HG03432 (cell line): ENCODE results near the gene THAP3.
"Not testable (repeated sequence)": the region's sequence is repeated elsewhere in the genome, so short reads cannot be mapped to it uniquely, and the experiment has no call there.

Source experiments
- ATAC-seq: cut with Tn5 transposase; IDR thresholded peaks from one replicate; pipeline ENCODE4 v1.9.1; 2021; ENCODE audit warnings: mild to moderate bottlenecking, moderate library complexity; ENCODE audit not compliant: unreplicated experiment

Gene THAP3

DNA sequence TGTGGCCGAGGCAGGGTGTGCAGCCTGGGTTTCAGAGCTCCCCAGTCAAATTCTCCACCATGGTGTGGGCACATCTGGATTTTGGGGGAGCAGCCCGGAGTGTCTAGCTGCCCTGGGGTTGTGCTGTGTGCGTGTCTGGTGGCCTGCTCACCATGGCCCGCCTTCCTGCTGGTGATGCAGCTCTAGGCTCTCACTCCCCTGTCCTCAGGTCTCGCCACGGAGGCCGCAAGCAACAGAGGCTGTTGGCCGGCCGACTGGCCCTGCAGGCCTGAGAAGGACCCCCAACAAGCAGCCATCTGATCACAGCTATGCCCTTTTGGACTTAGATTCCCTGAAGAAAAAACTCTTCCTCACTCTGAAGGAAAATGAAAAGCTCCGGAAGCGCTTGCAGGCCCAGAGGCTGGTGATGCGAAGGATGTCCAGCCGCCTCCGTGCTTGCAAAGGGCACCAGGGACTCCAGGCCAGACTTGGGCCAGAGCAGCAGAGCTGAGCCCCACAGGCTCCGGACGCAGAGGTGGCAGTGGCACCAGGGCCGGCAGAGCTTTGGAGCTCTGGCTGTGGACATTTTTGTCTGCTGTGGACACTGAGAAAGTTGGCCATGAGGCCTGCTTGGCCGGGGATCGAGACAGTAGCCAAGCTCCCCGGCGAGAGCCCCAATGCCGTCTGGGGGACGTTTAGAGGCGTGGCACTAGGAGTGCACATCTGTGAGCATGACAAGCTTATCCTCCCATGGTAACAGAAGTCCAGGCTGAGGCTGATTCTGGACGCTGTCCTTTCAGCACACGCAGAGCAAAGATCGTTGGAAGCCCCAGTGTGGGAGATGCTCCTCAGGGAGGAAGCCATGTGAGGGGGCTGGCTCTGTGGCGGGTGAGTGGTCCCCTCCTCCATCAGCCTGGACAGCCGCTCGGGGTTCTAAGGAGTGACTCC lies 8.2 kb downstream of the THAP3 start:
- ATAC-seq, result no peak

DNA sequence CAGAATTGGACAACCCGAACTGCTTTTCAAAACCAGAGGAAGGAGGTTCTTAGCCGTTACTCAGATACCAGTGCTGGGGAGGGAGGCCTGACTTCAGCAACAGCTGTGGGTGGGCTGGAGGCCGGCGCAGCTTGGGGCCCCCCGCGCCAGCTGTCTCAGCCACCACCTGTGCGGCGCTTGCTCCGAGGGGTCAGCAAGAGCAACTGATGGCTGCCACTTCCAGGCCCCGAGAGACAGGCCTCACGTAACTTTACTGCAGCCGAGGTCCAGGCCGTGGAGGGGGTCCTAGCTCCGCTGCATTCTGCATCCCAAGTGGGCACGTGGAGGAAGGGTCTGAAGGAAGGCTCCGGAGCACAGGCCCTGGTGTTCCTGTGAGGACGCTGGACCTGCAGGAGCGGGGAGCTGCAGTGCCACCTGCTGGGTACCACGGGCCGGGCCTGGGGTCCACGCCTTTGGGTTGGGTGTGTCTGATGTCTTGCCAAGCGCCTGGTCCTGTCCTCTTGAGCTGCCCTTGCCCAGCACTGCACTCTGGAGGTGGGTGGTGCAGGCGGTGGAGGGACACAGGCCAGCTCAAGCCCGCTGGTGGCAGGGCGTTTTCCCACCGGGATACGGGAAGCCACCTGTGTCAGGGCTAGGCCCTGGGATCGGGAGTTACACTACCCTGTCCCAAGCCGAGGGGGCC lies 9.8 kb downstream of the THAP3 start:
- ATAC-seq, result no peak

DNA sequence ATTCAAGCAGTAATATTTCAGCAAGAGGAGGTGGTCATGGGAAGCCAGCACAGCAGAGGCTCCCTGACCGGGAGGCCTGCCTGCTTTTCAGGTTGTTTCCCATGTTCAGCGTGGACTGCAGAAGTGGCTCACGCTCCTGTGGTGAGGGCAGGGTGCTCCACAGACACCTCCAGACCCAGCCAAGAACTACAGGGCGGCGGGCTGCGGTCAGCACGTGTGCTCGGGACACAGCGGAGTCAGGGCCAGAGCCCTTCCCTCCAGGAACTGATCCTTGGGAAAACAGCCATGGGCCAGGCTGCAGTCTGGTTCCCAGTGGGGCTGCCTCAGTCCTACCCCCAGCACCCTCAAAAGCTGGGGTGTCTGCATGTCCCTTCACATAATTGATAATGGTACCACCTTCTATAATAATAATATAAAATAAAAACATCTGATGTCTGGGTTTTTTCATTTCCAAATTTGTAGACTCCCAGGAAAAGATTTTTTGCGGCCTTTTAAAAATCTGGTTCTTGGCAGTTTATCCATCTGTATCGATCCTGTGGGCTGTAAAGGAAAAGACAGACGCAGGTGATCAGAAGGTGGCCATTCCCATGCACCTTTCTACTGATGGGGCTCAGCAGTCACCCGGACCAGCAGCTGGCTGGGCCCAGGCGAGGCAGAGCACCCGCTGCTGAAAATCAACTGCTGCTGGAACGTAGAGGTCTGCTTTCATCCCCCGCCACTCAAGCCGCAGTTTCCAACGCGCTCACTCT lies 10.7 kb downstream of the THAP3 start:
- no peak for ATAC-seq

DNA sequence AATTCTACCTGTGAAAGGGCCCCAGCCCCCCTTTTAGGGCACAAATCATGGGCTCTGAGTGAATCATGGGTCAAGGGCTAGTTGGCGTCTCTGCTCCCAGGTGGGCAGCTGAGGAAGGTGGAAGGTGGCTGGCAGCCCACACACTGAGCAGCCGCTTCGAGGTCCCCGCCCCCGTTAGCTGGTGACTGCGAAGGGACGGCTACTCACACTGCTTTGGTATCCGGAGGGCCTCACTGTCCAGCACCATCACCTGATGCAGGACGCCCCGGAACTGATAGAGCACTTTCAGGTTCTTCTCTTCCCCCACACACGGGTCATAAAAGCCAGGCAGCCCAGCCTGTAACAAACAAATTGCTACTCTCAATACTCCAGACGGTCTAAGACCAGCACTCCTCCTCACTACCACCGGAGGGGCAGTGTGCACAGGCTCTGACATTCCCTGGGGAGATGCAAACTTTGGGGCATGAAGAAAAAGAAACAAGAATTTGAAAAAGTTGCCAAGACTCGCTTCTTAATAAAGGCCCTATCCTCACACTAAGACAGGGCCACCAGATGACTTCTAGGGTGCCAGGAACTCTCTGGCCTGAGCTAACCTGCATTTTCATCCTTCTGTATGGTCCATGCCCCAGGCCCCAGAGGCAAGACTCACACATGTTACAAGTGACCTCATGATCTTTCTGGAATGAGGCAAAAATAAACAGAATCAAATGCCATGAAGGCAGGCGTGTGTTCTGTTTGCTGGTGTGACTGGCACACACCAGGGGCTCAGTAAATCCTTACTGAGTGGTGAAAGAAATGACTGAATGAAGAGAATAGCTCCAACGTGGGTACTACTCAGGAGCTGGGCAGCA lies 11.5 kb downstream of the THAP3 start:
- no peak for ATAC-seq

DNA sequence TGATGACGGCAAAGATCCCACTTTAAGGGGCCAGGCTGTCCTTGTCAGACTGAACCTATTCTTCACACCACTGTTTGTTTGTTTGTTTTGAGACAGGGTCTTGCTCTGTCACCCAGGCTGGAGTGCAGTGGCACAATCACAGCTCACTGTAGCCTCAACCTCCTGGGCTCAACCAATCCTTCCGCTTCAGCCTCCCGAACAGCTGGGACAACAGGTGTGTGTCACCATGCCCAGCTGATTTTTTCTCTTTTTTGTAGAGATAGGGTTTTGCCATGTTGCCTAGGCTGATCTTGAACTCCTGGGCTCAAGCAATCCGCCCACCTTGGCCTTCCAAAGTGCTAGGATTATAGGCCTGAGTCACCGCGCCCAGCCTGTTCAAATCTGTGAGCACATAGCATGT lies 12.1 kb downstream of the THAP3 start:
- not testable (repeated sequence) for ATAC-seq

DNA sequence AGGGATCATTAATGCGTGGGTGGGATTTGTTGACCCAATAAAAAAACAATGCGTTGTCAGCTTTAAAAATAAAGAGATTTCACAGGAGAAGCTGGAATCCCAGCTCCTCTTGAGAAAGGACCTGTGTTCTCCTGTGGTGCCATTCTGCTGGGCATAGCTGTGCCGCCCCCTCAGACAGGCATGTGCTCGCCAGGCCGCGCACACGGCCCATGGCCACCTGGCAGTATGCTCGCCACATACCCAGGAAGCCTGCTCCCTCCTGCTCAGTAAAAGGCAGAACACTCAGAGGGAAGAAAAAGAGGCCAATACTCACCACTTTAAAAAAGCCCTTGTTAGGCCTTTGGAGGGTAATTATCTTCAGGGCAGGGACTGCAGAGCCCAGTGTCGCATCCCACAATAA lies 13.1 kb downstream of the THAP3 start:
- ATAC-seq, result no peak

DNA sequence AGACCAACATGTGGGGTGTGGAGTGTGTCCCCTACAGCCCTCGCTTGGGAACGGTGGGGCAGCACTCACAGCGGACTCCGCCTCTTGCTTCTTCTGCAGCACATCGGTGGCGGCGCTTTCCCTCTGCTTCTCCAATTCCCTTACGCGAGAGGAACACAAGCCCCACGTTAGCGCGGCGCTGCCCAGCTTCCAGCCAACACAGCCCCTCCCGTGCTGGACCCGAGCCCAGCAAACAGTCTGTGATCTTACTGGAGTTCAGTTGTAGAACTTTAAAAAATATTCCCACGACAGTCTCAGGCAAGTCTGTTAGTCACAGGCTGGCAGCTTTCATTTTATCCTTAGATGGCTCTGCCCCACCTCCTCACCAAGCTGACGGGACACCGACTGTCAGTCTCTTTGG lies 13.6 kb downstream of the THAP3 start:
- ATAC-seq, result no peak

DNA sequence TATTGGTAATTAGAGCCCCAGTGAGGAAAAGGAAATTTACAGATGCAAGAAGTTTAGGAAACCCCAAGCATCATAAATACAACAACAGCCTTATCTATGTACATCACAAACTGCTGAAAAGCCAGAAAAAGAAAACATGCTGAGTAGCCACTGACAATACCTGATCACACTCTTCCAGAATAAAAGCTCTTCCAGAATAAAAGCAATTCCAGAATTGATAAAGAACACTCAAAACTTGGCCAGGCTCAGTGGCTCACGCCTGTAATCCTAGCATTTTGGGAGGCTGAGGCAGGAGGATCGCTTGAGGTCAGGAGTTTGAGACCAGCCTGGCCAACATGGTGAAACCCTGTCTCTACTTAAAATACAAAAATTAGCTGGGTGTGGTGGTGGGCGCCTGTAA lies 16.2 kb downstream of the THAP3 start:
- ATAC-seq, result not testable (repeated sequence)

DNA sequence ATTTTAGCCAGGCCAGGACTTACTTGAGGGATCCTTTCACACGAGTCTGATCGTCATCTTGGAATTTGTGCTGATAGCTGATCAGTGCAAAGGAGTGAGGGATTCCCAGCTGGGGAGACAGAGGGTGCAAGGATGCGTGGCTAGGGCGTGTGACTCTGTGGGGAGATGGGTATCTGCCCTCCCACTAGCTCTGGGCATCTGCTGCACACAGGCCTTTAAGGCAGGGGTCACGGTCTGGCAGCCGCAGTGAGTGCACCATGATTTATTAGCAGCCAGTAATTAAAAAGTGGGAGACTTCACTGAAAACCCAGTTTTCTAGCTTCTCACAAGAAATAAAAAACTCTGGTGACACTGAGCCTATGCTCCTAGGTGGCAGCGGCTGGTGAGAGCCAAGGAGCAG lies 20.4 kb downstream of the THAP3 start:
- no peak for ATAC-seq

DNA sequence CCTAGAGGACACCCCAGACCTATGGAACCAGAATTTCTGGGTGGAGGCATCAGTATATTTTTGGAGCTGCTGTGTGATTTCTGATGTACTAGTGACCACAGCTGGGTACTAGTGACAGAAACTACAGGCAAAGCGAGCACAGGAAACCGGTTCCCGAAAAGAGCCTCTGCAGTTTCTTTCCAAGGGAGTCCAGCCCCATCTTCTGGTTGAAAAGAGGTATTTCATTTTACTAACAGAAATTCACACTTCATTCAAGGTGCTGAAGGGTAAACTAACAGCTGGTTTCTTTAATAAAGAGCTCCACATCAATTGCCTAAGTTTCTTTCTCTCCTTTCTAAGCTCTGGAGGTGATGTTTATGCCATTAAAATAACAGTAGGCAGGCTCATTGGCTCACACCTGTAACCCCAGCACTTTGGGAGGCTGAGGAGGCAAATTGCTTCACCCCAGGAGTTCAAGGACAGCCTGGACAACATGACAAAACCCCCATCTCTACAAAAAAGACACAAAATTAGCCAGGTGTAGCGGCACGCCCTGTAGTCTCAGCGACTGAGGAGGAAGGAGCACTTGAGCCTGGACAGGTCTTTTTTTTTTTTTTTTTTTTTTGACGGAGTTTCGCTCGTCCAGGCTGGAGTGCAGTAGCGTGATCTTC lies 22.0 kb downstream of the THAP3 start:
- no peak for ATAC-seq

DNA sequence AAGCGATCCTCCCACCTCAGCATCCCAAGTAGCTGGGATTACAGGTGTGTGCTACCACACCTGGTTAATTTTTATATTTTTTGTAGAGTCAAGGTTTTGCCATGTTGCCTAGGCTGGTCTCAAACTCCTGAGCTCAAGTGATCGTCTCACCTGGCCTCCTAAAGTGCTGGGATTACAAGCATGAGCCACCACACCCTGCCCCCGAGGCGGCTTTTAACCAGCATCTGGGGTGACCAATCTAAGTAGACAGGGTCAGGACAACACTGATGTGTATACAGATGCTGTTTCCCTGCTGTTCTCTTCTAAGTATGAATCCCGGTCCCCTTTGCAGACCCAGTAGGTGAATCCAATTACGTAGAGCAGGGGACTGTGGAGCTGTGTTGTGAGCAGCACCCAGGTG lies 23.9 kb downstream of the THAP3 start:
- ATAC-seq, result no peak

DNA sequence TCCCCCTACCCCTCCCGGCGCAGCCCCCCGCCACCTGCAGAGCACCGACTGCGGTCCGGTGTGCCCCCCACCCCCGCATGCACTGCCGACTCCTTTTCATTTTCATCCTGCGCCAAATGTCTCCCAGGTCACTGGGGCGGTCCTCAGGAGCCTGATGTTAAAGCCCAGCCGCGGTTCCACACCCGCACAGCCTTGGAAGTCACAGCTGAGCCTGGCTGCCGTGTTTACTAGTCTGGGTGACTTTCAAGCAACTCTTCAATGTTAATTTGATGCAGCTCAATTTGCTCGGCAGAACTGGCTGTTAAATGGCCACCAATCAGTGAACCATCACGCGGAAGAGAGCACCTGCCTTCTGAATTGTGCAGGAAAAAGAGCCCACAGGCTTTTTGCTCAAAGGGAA lies 27.2 kb downstream of the THAP3 start:
- no peak for ATAC-seq

DNA sequence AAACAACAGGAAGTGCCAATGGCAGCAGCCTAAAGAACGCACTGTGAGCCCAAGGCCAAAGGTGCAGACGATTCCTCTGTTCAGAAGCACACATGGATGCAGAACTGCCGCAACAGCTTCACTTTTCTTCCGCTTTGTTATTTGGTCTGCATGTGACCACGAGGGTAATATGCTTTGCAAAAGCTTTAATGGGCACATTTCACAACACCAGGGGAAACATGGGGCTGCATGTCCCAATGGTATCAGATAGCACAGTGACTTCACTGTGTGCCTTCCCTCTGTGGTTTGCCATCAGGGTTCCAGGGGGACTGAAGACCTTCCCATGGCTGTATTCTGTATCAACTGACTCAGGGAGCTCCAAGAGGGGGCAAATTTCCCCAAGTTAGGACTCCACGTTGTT lies 28.3 kb downstream of the THAP3 start:
- no peak for ATAC-seq

DNA sequence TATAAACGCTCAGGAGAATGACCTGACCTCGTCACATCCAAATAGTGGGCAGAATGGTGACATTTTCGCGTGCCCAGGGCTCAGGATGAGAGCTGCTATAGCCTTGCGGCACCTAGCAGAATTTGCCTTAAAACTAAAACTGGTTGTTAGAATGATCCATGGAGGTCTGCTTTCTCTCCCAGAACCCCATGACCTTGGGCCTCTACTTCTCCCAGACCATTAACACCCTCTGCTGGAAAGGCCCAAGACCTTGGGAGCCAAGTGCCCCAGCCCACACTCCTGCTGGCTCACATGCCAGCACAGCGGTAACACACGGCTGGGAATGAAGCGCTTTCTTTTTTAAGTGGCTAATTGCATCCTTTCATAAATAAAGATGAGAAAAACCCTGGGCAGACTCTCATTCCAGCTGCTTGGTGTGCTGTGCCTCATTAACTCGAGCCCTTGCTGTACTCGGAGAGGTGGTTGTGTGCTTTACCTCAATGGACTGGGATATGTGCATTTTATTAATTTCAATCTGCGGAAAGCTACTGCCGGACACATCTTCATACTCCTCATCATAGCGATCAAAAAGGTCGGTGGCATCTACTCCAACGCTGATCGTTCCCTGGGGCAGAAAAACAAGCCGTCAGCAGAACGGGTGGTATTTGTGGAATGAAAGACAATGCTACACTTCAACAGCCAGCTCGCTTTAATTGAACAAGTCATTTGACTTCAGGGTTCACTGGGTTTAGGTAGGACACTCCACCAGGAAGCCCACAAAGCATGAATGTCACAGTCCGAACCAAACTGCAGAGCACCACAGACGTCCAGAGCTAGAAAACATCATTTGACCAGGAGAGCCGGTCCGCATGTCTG lies 29.0 kb downstream of the THAP3 start:
- ATAC-seq, result no peak

DNA sequence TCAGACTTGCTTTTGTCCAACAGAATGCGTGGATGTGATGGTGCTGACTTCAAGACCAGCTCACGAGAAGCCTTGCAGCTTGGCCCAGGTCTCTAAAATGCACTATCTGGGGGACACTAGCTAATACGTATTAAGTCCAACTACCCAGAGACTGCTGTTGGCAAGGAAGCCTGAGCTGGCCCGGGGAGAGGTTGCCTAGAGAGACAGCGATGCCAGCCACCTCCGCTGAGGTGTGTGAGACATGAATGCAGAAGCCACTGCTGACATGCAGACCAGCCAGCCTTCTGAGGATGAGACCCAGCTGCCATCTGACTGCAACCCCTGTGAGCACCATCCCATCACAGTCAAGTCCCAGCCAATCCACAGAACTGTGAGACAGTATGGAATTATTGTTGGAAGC lies 32.5 kb downstream of the THAP3 start:
- ATAC-seq, result no peak

DNA sequence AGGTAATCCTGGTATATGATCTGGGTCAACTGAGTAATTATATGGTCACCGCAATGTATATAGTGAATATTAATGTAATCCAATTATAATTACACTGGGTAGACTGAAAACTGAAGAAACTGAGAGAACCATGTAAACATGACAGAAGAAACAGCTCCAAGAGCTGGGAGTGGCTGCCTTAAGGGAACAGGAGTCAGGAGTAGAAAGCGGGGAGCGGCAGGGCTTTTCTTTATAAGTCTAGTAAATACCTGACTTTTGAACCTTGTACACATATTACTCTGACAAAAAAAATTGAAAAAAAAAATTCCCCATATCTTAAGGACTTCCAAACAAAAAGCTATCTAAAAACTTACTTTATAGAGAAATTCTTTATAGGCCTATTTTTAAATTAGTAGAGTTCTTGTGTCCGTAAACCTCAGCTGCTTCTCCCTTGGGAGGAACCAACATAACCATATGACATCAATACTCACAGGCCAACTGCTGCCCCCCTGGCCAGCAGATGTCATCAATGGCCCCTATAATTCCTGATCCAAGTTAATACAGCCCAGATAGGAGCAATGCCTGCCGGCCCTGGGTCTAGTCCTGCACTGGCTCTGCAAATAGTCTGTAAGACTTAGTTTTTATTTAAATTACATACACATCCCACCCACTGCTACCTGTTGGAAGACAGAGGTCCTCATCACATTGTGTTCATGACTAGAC lies 33.8 kb downstream of the THAP3 start:
- ATAC-seq, result no peak

DNA sequence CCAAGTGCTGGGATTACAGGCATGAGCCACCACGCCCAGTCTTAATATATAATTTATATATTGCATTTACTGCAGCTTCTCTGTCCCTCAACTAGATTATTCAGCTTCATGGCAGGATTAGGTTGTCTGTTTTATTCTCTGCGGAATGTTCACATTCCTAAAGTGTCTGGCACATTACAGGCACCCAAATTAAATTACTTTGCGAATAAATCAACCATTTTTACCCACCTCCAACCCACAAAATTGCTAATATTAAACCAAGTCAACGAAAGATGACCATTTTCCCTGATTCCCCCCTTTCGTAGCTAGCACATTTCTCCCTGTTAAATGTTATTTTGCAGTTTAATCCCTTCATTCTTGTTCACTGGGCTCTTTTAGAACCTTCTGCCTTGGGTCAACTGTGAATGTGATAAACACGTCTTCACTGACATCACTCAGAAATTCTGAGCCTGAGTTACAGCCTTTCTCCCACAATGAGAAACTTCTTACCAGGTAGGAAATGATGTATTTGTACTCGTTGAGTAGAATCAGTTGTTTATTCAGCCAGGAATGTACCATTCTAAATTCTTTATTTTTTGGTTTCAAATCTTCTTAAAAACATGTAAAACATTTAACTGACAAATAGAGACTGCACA lies 35.9 kb downstream of the THAP3 start:
- ATAC-seq, result no peak

DNA sequence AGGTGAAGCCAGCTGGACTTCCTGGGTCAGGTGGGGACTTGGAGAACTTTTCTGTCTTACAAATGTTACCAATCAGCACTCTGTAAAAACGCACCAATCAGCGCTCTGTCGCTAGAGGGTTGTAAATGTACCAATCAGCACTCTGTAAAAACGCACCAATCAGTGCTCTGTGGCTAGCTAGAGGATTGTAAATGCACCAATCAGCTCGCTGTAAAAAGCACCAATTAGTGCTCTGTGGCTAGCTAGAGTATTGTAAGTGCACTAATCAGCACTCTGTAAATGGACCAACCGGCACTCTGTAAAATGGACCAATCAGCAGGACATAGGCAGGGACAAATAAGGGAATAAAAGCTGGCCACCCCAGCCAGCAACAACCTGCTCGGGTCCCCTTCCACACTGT lies 37.8 kb downstream of the THAP3 start:
- not testable (repeated sequence) for ATAC-seq
